HepG2 (cell line): ENCODE data around the gene CLCN2. TPM values are rescaled to one million over a fixed set of nuclear protein-coding genes. Genes with fewer than 3 reads are reported as not detected.

ENCODE experiments used
- DNMT1 ChIP-seq: sonication (generic); formaldehyde crosslinking; IDR thresholded peaks from 2 replicates; pipeline ENCODE4 v1.5.1; 2020; ENCODE audit warnings: mild to moderate bottlenecking, missing genetic modification reagents
- HDAC2 ChIP-seq: sonication (generic); formaldehyde crosslinking; IDR thresholded peaks from 2 replicates; pipeline ENCODE4 v1.4.0; 2020; ENCODE audit warnings: missing genetic modification reagents
- HMGXB4 ChIP-seq, 2 experiments: sonication (generic) in 1 of 2; formaldehyde crosslinking in 1 of 2; IDR thresholded peaks; 2 replicates each; pipeline versions ENCODE4 v1.4.0 to v1.6.1; 2018 to 2020; ENCODE audit warnings: missing genetic modification reagents in 2 of 2, borderline replicate concordance in 1 of 2, low read depth in 1 of 2, mild to moderate bottlenecking in 1 of 2, missing biosample characterization in 1 of 2
- HNF1B ChIP-seq: sonication (generic); formaldehyde crosslinking; IDR thresholded peaks from 2 replicates; pipeline ENCODE4 v1.5.1; 2020; ENCODE audit warnings: mild to moderate bottlenecking, moderate library complexity, missing genetic modification reagents
- IKZF4 ChIP-seq: sonication (generic); formaldehyde crosslinking; IDR thresholded peaks from 2 replicates; pipeline ENCODE4 v1.5.1; 2020; ENCODE audit warnings: borderline replicate concordance, mild to moderate bottlenecking, low read depth, missing genetic modification reagents; ENCODE audit errors: not compliant biosample characterization
- RFX3 ChIP-seq: IDR thresholded peaks from 2 replicates; pipeline ENCODE4 v1.6.1; 2016; ENCODE audit warnings: missing biosample characterization, missing genetic modification reagents
- TAF15 ChIP-seq: fragments of 200-400 bp; formaldehyde crosslinking; IDR thresholded peaks from one replicate; pipeline ENCODE4 v1.6.1; 2018; ENCODE audit warnings: mild to moderate bottlenecking, low read depth, low read length; ENCODE audit not compliant: poor library complexity, severe bottlenecking
- ZNF296 ChIP-seq: sonication (generic); formaldehyde crosslinking; conservative IDR thresholded peaks from 2 replicates; pipeline ENCODE4 v1.5.0; 2020; ENCODE audit warnings: mild to moderate bottlenecking, missing genetic modification reagents
- ZNF503 ChIP-seq: sonication (generic); formaldehyde crosslinking; IDR thresholded peaks from 2 replicates; pipeline ENCODE4 v1.4.0; 2020; ENCODE audit warnings: missing genetic modification reagents
- ZNF546 ChIP-seq: sonication (generic); formaldehyde crosslinking; conservative IDR thresholded peaks from 2 replicates; pipeline ENCODE4 v1.8.1; 2023; ENCODE audit warnings: mild to moderate bottlenecking, missing genetic modification reagents
- ZNF776 ChIP-seq: sonication (generic); formaldehyde crosslinking; IDR thresholded peaks from 2 replicates; pipeline ENCODE4 v1.4.0; 2020; ENCODE audit warnings: mild to moderate bottlenecking, missing genetic modification reagents
- ZNF839 ChIP-seq: sonication (generic); formaldehyde crosslinking; IDR thresholded peaks from 2 replicates; pipeline ENCODE4 v1.4.0; 2020; ENCODE audit warnings: missing genetic modification reagents, mild to moderate bottlenecking, borderline replicate concordance
- polyA plus RNA-seq, 8 experiments: library from polyadenylated mRNA; depleted of rRNA in 3 of 8; stranded (reverse) in 7 of 8; unstranded in 1 of 8; fragments of >200 nt; fragmentation: Illumina TruSeq in 4 of 8; extraction: Trizol in 4 of 8; gene quantifications; 2 replicates each; pipeline versions ENCODE4 v1.2.1 to v1.2.3, GENCODE V29; 2011 to 2016; ENCODE audit warnings: low read depth in 4 of 8, missing spikeins in 1 of 8, mixed read lengths in 1 of 8; ENCODE audit not compliant: insufficient read depth in 1 of 8
- total RNA-seq, 5 experiments: library from RNA; depleted of rRNA; stranded (reverse); fragments of >200 nt; fragmentation: Illumina TruSeq; extraction: Trizol; gene quantifications; 2 replicates each; pipeline ENCODE4 v1.2.3, GENCODE V29; 2016; ENCODE audit warnings: low read depth in 1 of 5
- TF ChIP-seq, protein P1 (sequence below), 2 experiments: fragments of 450-650 bp in 1 of 2; sonication (generic) in 1 of 2; formaldehyde crosslinking in 1 of 2; IDR thresholded peaks; 2 replicates each; pipeline versions ENCODE4 v1.6.1 to v1.8.0; 2016 to 2022; ENCODE audit warnings: antibody characterized with exemption in 1 of 2, mild to moderate bottlenecking in 1 of 2, missing genetic modification reagents in 1 of 2

The CLCN2 gene
- total and polyA plus RNA-seq, 2 of the 13 experiments (the other 11 are each of a cell fraction or from before 2014, with no cell fraction given) = 11.4 to 13.5 TPM

- TF ChIP-seq HDAC2 (CRISPR knock-in tag) (peak; percentile 10; the same call in 1 of the 2 replicates), ZNF776 (CRISPR knock-in tag) (no peak), ZNF296 (CRISPR knock-in tag) (no peak), ZNF546 (CRISPR knock-in tag) (no peak), TAF15 (no peak), DNMT1 (no peak), IKZF4 (CRISPR knock-in tag) (no peak), HMGXB4 (CRISPR knock-in tag; IDR thresholded peaks at IDR 0.05; ENCODE audit: borderline replicate concordance in 1 of 2, low read depth in 1 of 2) (peak; percentile 57 to 58; a peak in 2 of 4 replicates), RFX3 (no peak), ZNF839 (CRISPR knock-in tag) (no peak), ZNF503 (no peak), HNF1B (CRISPR knock-in tag) (no peak; the same call in 1 of the 2 replicates)
- TF ChIP-seq, protein P1, sequence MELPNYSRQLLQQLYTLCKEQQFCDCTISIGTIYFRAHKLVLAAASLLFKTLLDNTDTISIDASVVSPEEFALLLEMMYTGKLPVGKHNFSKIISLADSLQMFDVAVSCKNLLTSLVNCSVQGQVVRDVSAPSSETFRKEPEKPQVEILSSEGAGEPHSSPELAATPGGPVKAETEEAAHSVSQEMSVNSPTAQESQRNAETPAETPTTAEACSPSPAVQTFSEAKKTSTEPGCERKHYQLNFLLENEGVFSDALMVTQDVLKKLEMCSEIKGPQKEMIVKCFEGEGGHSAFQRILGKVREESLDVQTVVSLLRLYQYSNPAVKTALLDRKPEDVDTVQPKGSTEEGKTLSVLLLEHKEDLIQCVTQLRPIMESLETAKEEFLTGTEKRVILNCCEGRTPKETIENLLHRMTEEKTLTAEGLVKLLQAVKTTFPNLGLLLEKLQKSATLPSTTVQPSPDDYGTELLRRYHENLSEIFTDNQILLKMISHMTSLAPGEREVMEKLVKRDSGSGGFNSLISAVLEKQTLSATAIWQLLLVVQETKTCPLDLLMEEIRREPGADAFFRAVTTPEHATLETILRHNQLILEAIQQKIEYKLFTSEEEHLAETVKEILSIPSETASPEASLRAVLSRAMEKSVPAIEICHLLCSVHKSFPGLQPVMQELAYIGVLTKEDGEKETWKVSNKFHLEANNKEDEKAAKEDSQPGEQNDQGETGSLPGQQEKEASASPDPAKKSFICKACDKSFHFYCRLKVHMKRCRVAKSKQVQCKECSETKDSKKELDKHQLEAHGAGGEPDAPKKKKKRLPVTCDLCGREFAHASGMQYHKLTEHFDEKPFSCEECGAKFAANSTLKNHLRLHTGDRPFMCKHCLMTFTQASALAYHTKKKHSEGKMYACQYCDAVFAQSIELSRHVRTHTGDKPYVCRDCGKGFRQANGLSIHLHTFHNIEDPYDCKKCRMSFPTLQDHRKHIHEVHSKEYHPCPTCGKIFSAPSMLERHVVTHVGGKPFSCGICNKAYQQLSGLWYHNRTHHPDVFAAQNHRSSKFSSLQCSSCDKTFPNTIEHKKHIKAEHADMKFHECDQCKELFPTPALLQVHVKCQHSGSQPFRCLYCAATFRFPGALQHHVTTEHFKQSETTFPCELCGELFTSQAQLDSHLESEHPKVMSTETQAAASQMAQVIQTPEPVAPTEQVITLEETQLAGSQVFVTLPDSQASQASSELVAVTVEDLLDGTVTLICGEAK (IDR thresholded peaks at IDR 0.05) = no peak
- TF ChIP-seq, protein P1 (CRISPR knock-in tag; IDR thresholded peaks at IDR 0.05) = no peak
These were observed 62.5 kb downstream of the CLCN2 start, which contains the start of gene PSMD2 (continued) for GRCh38 chr3:184298759-184299487.
